ENCODE data around the gene UQCC2.

DNA sequence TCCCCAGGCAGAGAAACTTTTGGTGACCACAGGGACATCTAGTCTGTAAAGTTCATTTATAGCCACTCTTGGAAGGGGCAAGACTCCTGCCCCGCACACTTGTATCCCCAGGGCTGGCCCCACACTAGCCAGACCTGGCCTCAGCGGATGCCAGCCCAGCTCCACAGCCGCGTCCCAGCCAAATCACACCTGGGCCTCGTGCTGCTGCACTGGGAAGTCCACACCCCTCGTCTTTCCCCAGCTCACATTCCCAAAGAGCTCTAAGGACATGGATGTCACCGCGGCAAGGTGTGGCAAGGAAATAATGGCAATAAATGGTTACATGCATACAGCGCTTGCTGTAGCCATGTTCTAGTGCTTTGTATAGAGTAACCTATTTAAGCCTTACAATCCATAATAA is 26.7 kb upstream of the UQCC2 start:
- no peak for TF ChIP-seq EZH2 (IDR thresholded peaks at IDR 0.05; ENCODE audit: insufficient read depth, poor library complexity, severe bottlenecking)
- no peak for TF ChIP-seq EZH2phosphoT487 (IDR thresholded peaks at IDR 0.05; ENCODE audit: insufficient read depth, low read depth)

All from GM23248 (cell line).